Measurements from ENCODE around the gene ZNF416. TPM values are rescaled to one million over a fixed set of nuclear protein-coding genes. Genes with fewer than 3 reads are reported as not detected.

Gene ZNF416
- 3.9 and 7.3 TPM in 2 replicates for total RNA-seq (2014; rRNA removed; shearing (Covaris generic))

DNA sequence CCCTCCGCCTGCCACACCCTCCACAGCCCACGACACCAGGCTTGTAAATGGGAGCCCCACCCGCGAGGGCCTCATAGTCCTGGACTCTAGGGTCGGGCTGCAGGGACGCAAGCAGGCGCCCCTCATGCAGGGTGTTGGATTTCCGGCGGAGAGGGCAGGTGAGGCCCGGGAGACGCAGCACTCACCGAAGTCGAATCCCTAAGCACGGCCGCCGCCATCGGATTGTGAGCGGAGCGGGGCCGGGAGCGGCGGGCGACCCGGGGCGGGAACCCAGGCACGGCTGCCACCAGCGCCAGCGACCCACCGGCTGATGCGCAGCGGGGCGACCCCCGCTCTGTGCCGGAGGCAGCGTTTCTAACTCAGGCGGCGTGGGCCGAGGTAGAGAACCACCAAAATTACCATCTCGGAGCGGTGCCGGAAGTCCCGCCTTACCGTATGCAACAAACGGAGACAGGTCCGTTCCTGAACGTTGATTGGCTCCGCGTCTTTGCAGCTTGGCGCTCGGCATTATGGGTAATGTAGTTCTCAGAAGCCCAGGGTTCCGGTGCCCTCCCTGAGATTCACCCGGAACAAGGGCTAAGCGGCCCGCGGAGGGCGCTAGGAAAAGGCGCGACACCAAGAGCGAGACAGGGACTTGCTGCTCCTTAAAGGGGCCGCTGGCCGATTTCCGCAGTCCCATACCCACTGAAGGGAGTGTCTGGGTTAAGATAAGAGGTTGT is at the start of gene ZNF416:
ZNF416 (minus strand) TSS at position 425 of the 719 bp plus-strand sequence; CDS start at position 218, 207 bp downstream.
- DNase-seq (ENCODE audit: low spot score), result peak; percentile 99

DNA sequence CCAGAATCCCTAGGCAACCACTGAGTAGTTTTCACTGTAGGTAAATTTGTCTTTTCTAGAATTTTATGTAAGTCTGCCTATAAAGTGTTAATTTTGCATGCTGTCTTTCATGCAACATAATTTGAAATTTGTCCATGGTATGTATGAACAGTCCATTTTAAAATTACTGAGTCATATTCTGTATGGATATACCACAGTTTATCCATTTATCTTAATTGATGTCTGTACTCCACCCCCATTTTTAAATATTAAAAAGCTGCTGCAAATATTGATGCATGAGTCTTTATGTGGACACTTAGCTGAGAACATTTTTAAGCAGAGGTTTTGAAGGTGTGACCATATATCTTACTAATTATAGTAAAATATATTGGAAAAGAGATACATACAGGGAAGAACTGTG is 44.4 kb upstream of the ZNF416 start:
- DNase-seq (ENCODE audit: low spot score), result no peak

DNA sequence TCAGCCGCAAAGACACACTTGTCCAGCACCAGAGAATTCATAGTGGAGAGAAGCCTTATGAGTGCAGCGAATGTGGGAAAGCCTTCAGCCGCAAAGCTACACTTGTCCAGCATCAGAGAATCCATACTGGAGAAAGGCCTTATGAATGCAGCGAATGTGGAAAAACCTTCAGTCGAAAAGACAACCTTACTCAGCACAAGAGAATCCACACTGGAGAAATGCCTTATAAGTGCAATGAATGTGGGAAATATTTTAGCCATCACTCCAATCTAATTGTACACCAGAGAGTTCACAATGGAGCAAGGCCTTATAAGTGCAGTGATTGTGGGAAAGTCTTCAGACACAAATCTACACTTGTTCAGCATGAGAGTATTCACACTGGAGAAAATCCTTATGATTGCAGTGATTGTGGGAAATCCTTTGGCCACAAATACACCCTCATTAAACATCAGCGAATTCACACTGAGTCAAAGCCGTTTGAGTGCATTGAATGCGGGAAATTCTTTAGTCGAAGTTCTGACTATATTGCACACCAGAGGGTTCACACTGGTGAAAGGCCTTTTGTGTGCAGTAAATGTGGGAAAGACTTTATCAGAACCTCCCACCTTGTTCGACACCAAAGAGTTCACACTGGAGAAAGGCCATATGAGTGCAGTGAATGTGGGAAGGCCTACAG is 42.1 kb upstream of the ZNF416 start:
- DNase-seq (ENCODE audit: low spot score), result no peak

DNA sequence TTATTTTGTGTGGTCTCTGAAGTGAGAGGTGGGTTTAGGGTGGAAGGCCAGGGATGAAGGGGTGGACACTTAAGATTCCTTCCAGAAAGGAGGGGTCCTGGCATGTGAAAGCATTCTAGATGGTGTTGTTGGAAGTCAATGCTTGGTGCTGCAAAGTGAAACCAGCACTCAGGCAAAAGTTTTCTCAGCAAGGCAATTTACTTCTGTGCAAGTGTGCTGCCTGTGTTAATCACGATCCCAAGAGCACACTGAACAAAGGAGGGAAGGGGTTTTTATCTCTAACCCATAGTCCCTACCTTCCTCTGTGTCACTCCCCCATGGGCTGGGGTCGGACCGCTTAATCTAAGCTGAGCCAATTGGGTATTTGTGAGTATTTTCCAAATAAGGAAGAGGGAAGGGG is 36.6 kb upstream of the ZNF416 start:
- DNase-seq (ENCODE audit: low spot score), result no peak

GRCh38 chr19:57613941-57614743 is 35.4 kb upstream of the ZNF416 start, which contains the start of gene ZNF134:
Gene ZNF134 (plus strand): TSS chr19:57614242. CDS start chr19:57619469, 5,227 bp downstream.
- peak; percentile 87 for DNase-seq (ENCODE audit: low spot score)

GRCh38 chr19:57611113-57611512 is 32.4 kb upstream of the ZNF416 start:
- no peak for DNase-seq (ENCODE audit: low spot score)

GRCh38 chr19:57606931-57607330 is 28.2 kb upstream of the ZNF416 start:
- no peak for DNase-seq (ENCODE audit: low spot score)

GRCh38 chr19:57599761-57600383 is 21.2 kb upstream of the ZNF416 start, which contains the start of gene ZNF530:
Gene ZNF530 (plus strand): TSS chr19:57599885. CDS start chr19:57604346, 4,461 bp downstream.
- DNase-seq (ENCODE audit: low spot score), result peak; percentile 91

DNA sequence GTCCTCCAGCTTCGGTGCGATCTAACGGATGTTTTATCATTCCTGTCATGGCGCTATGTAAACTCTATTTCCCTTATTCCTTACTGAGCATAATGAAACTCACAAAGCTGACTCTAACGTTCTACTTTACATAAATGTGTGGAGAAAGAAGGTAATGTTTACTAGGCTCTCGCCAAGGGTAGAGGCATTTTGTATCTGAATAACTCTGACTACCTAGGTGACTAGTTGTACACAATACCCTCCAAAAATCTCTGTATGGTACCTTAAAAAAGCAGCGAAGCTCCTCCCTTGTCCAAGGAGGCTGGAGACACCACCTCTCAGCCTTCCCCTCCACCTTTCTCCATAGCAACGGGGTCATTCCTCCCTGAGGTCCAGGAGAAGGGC is 20.7 kb upstream of the ZNF416 start:
- DNase-seq (ENCODE audit: low spot score), result no peak

DNA sequence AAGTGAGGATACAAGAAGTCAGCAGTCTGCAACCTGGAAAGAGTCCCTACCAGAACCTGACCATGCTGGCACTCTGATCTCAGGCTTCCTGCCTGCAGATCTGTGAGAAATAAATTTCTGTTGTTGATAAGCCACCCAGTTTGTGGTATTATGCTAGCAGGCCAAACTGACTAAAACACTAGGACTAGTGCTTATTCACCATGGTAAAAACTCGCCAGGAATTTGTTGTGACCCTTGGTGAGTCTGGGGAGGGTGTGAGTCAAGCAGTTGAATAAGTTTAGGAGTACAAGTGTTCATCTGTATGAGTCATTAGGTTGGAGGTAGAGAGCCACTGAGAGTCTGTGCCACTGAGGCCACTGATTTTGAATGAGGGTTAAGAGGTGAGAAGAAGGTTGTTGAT is 8.8 kb upstream of the ZNF416 start:
- DNase-seq (ENCODE audit: low spot score), result no peak

GRCh38 chr19:57583521-57584416 is 5.1 kb upstream of the ZNF416 start, which contains the start of gene ZIK1:
Gene ZIK1 (plus strand): TSS chr19:57584145. CDS start chr19:57584357, 212 bp downstream.
- peak; percentile 87 for DNase-seq (ENCODE audit: low spot score)

DNA sequence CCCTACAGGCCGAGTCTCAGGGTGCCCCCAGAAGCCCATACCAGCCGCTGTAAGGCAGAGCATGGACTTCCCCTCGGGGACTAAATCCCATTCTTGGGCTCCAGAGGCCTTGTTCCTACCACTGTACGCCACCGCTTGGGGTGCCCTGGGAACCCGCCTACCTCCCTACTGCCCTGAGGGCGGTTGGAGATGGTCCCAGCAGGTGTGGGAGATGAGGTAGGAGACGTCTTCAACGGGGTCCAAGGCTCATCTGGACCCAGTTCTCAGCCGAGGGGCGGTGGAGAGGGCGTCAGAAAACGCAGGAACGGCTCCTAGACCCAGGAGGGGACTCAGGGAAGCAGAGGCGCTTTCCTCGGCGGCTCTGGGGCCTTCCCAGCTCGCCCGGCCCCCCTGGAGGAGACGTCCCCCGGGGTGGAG is 4.4 kb upstream of the ZNF416 start:
- DNase-seq (ENCODE audit: low spot score), result no peak

DNA sequence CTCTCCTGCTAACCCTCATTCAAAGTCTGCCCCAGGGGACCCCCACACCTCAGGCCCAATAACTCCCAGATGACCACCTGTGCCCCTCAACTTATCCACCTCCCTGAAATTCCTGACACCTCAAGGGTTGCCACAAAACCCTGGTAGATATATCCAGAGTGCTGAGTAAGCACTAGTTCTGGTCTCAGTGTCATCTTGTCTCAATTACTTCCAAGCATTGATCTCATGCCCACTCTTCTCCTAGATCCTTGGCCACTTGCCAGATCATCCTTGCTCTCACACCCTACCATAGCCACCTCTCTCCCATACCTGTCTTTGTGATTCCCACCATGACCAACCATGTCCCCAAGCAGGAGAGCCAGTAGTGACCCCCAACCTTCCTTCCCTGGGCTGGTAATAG is 2.0 kb downstream of the ZNF416 start:
- DNase-seq (ENCODE audit: low spot score), result no peak

DNA sequence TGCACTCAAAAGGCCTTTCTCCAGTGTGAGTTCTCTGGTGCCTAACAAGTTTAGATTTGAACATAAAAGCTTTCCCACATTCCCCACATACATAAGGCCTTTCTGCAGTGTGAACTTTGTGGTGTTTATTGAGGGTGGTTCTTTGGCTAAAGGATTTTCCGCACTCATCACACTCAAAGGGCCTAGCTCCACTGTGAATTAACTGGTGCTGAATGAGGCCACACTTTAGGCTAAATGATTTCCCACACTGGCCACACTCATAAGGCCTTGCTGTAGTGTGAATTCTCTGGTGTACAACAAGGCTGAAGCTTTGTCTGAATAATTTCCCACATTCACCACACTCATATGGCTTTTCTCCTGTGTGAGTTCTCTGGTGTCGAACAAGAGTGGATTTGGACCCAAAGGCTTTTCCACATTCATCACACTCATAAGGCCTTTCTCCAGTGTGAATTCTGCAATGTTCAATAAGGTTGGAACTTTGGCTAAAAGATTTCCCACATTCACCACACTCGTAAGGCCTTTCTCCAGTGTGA is 6.2 kb downstream of the ZNF416 start:
- DNase-seq (ENCODE audit: low spot score), result no peak

DNA sequence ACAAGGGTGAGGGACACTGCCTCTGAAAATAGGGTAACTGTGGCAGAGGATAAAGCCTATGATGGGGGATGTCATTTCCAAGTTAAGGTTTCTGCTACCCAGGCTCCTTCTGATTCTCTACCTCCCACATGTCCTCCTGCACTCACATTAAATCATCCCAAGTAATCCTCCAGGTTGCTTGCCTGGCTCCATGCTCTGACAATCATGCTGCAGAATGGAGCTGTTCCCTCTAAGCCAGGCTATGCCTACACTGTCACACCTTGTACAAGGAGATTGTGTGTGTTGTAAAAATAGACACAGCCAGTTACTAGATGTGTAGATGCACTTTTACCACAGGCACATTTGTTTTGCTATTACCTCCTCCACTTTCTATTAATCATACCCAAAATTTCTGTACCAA is 8.0 kb downstream of the ZNF416 start:
- no peak for DNase-seq (ENCODE audit: low spot score)

DNA sequence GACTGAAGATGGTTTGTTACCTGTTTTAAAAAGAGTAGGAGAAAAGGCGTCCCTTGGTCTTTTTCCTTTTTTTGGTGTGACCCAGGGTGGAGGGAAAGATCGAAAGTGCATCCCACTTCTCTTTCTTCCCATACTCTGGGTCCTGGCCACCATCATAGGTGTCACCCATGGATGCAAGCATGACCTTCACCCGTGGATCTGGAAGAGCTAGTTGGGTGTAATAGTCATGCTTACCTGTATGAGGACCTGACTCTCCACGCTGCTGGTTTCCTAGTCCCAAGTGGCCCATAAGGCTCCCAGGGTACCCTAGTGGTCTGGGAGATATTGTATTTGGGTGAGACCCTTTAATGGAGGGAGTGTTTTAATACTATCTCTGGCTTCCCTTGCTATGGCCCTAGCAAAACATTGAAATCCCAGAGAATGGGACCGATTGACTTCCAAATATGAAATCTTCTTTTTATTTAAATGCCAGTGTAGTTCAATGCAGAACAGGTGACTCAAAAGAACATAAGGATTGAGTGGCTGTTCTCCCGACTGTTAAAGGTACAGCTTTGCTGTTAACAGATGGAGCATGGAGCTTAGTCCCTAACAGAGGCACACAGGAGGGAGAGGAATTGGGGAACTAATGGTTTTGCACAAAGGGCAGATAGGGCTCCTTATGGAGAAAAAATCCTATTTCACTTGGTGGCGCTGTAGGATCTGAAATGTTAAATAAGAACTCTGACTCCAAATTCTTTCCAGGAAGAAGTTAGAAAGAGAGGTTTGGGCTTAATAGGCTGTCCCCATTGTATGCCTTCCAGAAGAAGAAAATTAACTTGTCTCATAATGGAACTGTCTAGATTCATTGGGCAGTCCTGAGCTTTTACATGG is 12.1 kb downstream of the ZNF416 start:
- DNase-seq (ENCODE audit: low spot score), result peak; percentile 36

DNA sequence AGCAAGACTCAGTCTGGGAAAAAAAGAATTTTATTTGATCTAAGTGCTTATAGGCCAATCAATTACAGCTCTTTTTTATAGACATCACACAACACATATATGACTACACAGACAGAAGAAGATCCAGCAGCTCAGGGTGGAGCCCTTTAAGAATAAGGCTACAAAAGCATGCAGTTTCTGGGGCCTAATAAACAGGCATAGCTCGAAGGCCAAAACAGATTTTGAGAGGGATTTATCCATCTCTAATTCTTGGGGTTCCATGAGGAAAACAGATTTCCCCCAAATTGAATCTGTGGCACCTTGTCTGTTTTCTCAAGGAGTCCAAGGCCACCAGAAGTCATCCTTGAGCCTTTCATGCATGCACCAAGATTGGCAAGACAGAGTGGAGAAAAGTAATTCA is 15.2 kb downstream of the ZNF416 start:
- DNase-seq (ENCODE audit: low spot score), result no peak

- no peak for DNase-seq (ENCODE audit: low spot score)
These were observed 18.6 kb downstream of the ZNF416 start for GRCh38 chr19:57560049-57560491.

DNA sequence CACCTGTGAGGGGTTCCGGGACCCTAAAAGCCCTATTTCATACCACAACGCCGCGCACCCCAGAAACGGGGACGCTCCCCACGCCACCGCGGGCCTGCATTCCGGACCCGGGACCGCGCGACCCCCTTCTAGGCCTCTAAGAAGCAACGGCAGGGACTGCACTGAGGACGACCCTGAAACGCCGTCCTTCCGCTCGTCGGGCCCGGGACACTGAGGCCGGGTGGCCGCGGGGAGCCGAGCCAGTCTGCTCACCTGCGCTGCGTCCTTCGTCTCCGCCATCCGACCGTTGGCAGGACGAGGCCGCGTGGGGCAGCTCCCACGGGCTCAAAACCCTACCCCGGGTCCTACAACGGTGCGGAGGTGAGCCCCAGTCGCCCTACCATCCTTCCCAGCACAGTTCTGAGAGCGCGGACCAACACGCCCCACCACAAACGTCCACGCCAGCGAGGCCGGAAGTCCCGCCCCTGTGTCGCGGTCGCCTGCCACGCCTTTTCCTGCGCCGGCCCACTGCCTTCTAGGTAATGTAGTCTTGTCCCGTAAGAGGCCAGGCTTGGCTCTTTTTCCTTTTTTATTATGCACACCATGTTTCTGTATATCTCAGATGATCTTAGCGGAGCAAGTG is 19.2 kb downstream of the ZNF416 start, which contains the start of gene ZNF550:
ZNF550 (minus strand) TSS at position 460 of the 622 bp plus-strand sequence; CDS start at position 279, 181 bp downstream.
- peak; percentile 85 for DNase-seq (ENCODE audit: low spot score)

Data from H4 (cell line).